HepG2 (cell line): ENCODE measurements around the gene SYNE1. TPM values are rescaled to one million over a fixed set of nuclear protein-coding genes. Genes with fewer than 3 reads are reported as not detected.
A peak's percentile ranks its signal among the peaks of the same experiment; 100 is the strongest.

Source experiments
- CSRNP1 ChIP-seq: sonication (generic); formaldehyde crosslinking; IDR thresholded peaks from 2 replicates; pipeline ENCODE4 v1.8.1; 2023; ENCODE audit warnings: mild to moderate bottlenecking, missing genetic modification reagents
- FOXM1 ChIP-seq: sonication (generic); formaldehyde crosslinking; IDR thresholded peaks from 2 replicates; pipeline ENCODE4 v1.5.0; 2020; ENCODE audit warnings: missing genetic modification reagents
- FOXP4 ChIP-seq: sonication (generic); formaldehyde crosslinking; IDR thresholded peaks from 2 replicates; pipeline ENCODE4 v1.4.0; 2020; ENCODE audit warnings: missing genetic modification reagents
- GLI4 ChIP-seq: sonication (generic); formaldehyde crosslinking; IDR thresholded peaks from 2 replicates; pipeline ENCODE4 v1.5.1; 2020; ENCODE audit warnings: missing genetic modification reagents, mild to moderate bottlenecking, moderate library complexity, borderline replicate concordance
- HBP1 ChIP-seq: IDR thresholded peaks from 2 replicates; pipeline ENCODE4 v1.6.1; 2016; ENCODE audit warnings: low read depth, control low read depth
- MAF1 ChIP-seq: sonication (generic); formaldehyde crosslinking; IDR thresholded peaks from 2 replicates; pipeline ENCODE4 v1.5.0; 2020; ENCODE audit warnings: missing genetic modification reagents, borderline replicate concordance
- MAZ ChIP-seq, 2 experiments: sonication (generic) in 1 of 2; formaldehyde crosslinking in 1 of 2; IDR thresholded peaks; 2 replicates each; pipeline versions ENCODE4 v1.5.0 to v1.6.1; 2012 to 2020; ENCODE audit warnings: low read depth in 2 of 2, mild to moderate bottlenecking in 2 of 2, borderline replicate concordance in 1 of 2, improper control_type of control experiment in 1 of 2, low read length in 1 of 2, missing genetic modification reagents in 1 of 2, moderate library complexity in 1 of 2
- PBX3 ChIP-seq: sonication (generic); formaldehyde crosslinking; IDR thresholded peaks from 2 replicates; pipeline ENCODE4 v1.8.1; 2023; ENCODE audit warnings: missing genetic modification reagents, inconsistent platforms, borderline replicate concordance
- PHF8 ChIP-seq: sonication (generic); formaldehyde crosslinking; IDR thresholded peaks from 2 replicates; pipeline ENCODE4 v1.5.0; 2020; ENCODE audit warnings: missing genetic modification reagents
- TRIM24 ChIP-seq: sonication (generic); formaldehyde crosslinking; IDR thresholded peaks from 2 replicates; pipeline ENCODE4 v1.8.0; 2022; ENCODE audit warnings: mild to moderate bottlenecking, missing genetic modification reagents
- ZBTB38 ChIP-seq: sonication (generic); formaldehyde crosslinking; IDR thresholded peaks from 2 replicates; pipeline ENCODE4 v1.5.1; 2020; ENCODE audit warnings: mild to moderate bottlenecking, missing genetic modification reagents
- ZFP36 ChIP-seq: fragments of 150-350 bp; IDR thresholded peaks from 2 replicates; pipeline ENCODE4 v1.6.1; 2018; ENCODE audit warnings: borderline replicate concordance, low read length, low read depth; ENCODE audit not compliant: partially characterized antibody
- ZNF510 ChIP-seq: sonication (generic); formaldehyde crosslinking; IDR thresholded peaks from 2 replicates; pipeline ENCODE4 v1.4.0; 2020; ENCODE audit warnings: low read depth, mild to moderate bottlenecking, missing genetic modification reagents
- ZNF543 ChIP-seq: sonication (generic); formaldehyde crosslinking; IDR thresholded peaks from 2 replicates; pipeline ENCODE4 v1.4.0; 2020; ENCODE audit warnings: mild to moderate bottlenecking, missing genetic modification reagents
- ZNF574 ChIP-seq: sonication (generic); formaldehyde crosslinking; IDR thresholded peaks from 2 replicates; pipeline ENCODE4 v1.4.0; 2020; ENCODE audit warnings: missing genetic modification reagents
- ZNF672 ChIP-seq: sonication (generic); formaldehyde crosslinking; IDR thresholded peaks from 2 replicates; pipeline ENCODE4 v1.8.1; 2022; ENCODE audit warnings: missing genetic modification reagents
- ZNF891 ChIP-seq: sonication (generic); formaldehyde crosslinking; IDR thresholded peaks from 2 replicates; pipeline ENCODE4 v1.5.0; 2020; ENCODE audit warnings: mild to moderate bottlenecking, missing genetic modification reagents
- ZSCAN31 ChIP-seq: sonication (generic); formaldehyde crosslinking; IDR thresholded peaks from 2 replicates; pipeline ENCODE4 v1.5.0; 2020; ENCODE audit warnings: low read depth, mild to moderate bottlenecking, missing genetic modification reagents
- polyA plus RNA-seq, 8 experiments: library from polyadenylated mRNA; depleted of rRNA in 3 of 8; stranded (reverse) in 7 of 8; unstranded in 1 of 8; fragments of >200 nt; fragmentation: Illumina TruSeq in 4 of 8; extraction: Trizol in 4 of 8; gene quantifications; 2 replicates each; pipeline versions ENCODE4 v1.2.1 to v1.2.3, GENCODE V29; 2011 to 2016; ENCODE audit warnings: low read depth in 4 of 8, missing spikeins in 1 of 8, mixed read lengths in 1 of 8; ENCODE audit not compliant: insufficient read depth in 1 of 8
- total RNA-seq, 5 experiments: library from RNA; depleted of rRNA; stranded (reverse); fragments of >200 nt; fragmentation: Illumina TruSeq; extraction: Trizol; gene quantifications; 2 replicates each; pipeline ENCODE4 v1.2.3, GENCODE V29; 2016; ENCODE audit warnings: low read depth in 1 of 5

The SYNE1 gene
- total and polyA plus RNA-seq, 2 of the 13 experiments (the other 11 are each of a cell fraction or from before 2014, with no cell fraction given): 5.5 to 15.9 TPM

- peak; percentile 87 for TF ChIP-seq ZNF574 (CRISPR knock-in tag)
- no peak for TF ChIP-seq ZFP36
- no peak for TF ChIP-seq PBX3 (CRISPR knock-in tag)
- TF ChIP-seq FOXP4: no peak
- no peak; the same call in 1 of the 2 replicates for TF ChIP-seq MAZ (IDR thresholded peaks at IDR 0.05; ENCODE audit: borderline replicate concordance, low read depth, low read length)
- peak; percentile 71; the same call in 1 of the 2 replicates for TF ChIP-seq MAZ (CRISPR knock-in tag; IDR thresholded peaks at IDR 0.05; ENCODE audit: low read depth)
- peak; percentile 81 for TF ChIP-seq HBP1 (CRISPR knock-in tag)
- TF ChIP-seq CSRNP1: no peak; the same call in 1 of the 2 replicates
- TF ChIP-seq GLI4: peak; percentile 96; the same call in 1 of the 2 replicates
- no peak; the same call in none of the 2 replicates for TF ChIP-seq ZSCAN31 (CRISPR knock-in tag)
- no peak for TF ChIP-seq TRIM24 (CRISPR knock-in tag)
- TF ChIP-seq MAF1 (CRISPR knock-in tag): 0 out of 2 replicates have a peak, but pooled peaks have one; percentile 26
- TF ChIP-seq ZNF543 (CRISPR knock-in tag): peak; percentile 87; the same call in 1 of the 2 replicates
- TF ChIP-seq ZBTB38 (CRISPR knock-in tag): peak; percentile 73
- no peak for TF ChIP-seq FOXM1 (CRISPR knock-in tag)
- TF ChIP-seq ZNF510: peak; percentile 98
- TF ChIP-seq PHF8 (CRISPR knock-in tag): peak; percentile 77
- peak; percentile 91 for TF ChIP-seq ZNF891
- no peak for TF ChIP-seq ZNF672
Observed at GRCh38 chr6:152301765-152302568, 335.2 kb downstream of the SYNE1 start (continued).
